Activated CD4-positive, alpha-beta T cell treated with anti-CD3 and anti-CD28 coated beads, Interleukin-10, Interleukin-2, amounts not matched to agents 100 ng/mL and 50 ng/mL, durations not matched to agents 16 hours and 8 hours (primary cell): ENCODE results near the gene MAP7D3.
"Not testable (repeated sequence)": the region's sequence is repeated elsewhere in the genome, so short reads cannot be mapped to it uniquely, and the experiment has no call there.

ENCODE experiments used
- DNase-seq: peaks from one replicate; pipeline ENCODE4 v3.0.0-alpha.2; 2020

MAP7D3 gene

DNA sequence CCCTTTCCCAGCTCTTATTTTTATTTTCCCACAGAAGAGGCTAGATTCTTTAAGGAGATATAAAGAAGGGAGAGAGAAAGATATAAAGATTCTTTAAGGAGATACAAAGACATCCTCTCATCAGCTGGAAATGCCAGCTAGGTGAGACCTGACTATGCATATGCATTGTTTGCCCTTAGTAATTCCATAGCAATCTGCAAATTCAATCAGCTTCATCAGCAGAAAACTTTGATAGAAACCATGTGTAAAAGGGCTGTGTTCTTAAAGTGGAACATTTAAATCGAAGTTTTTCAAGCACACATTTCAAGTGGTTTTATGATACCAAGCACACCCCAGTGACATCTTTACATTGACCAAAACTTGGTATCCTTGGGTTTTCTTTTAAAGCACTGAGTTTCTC, 79.8 kb downstream of the MAP7D3 start:
- DNase-seq = no peak

DNA sequence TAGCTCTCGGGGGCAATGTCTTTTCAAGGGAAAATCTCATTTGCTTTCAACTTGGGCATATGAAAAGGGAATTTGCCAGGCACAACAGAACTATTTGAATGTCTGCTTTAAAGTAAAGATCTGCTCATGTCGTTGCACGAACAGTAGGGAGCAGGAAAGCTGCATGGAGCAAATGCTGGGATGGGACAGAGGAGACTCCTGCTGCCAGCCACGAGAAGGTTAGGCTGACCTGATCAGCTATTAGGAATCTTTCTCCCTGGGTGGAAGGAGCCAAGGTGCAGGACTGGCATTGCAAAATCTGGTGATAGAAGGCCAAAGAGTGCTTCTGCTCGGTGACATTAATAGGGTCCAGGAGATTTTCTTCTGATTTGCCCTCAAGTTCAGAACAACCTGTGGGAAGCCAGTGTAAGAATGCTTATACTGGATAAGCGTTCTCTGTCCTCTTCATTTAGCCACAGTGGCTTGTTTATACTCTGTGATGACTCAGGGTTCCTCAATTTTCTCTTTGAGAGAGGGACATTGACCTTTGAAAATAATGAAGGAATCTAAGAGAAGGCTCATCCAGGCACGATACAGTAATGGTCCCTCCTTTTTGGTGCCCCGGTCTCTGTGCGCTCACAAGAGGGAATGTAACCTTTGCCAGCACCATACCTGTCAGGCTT, 80.9 kb downstream of the MAP7D3 start:
- DNase-seq = no peak

DNA sequence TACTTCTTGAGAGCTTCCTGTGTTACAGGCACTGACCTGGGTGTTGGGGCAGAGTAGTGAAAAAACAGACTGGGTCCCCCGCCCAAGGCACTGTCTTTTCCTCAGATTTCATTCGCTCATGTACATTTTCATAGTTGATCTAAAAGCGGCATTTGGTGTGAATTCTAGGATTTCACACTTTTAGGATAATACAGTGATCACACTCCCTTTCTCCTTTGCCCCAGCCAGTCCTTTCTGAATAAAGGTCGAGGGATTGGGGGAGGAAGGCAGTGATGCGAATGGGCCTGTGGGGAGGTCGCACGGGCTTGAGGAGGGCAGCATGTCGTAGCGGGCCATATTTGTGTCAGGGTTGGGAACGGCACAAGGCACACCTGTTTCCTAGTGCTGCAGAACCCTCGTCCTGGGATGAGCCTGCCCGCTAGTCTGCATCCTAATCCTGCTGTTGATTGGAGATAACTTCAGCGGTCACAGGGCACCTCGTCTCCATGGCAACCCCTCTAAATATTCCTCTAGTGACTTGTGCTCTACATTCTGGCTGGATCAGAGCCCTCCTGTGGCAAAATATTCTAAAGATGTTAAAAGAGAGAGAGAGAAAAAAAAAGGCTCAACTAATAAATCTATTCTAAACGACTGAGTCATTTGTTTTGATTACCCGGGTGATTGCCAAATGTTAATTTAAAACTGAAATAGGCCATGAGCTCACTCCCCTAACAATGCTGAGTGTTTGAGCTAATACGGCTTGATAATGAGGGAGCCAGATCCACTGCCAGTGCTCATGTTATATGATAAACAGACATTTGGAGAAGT, 82.1 kb downstream of the MAP7D3 start:
- no peak for DNase-seq

DNA sequence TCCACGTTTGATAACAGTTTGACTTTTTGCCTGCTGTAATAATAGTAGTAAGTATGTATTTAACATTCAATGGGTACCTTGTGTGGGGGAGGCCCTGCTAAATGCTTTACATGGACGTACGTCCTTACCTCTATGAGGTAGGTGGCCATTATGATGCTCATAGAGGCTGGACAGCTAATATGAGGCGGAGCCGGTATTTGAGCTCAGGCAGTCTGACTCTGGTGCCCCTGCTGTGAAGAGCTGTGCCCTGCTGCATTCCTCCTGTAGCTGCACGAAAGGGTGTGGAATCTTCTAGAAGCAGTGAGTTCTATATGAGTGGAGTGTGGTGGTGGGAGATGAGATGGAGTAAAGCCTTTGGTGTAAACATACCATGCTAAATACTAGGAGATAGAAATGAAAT, 83.2 kb downstream of the MAP7D3 start:
- DNase-seq = not testable (repeated sequence)

DNA sequence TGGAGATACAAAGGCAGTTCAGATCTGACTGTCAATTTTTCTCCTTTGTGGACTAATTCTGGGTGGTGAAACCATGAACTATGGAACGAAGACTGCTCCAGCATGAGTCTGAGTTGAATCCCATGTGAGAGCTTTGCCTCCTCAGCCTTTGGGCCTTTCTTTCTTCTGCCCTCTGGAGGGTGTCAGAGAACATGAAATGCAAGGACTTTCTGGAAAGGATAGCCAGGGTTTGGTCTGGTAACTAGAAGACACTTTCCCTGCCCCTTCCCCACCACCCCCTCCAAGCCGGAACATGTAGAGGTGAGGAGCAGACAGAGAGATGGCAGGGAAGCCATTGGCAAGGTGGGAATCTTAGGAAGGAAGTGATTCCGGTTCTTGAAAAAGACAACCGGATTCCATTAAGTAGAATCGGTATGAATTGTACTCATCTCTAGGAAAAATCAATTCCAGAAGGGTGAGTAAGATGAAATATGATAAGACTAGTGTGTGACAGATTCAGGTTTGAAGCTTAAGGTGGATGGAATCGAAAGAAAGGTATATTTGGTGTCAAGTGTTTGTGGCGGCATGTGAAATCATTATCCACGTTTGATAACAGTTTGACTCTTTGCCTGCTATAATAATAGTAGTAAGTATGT, 84.9 kb downstream of the MAP7D3 start:
- no peak for DNase-seq

DNA sequence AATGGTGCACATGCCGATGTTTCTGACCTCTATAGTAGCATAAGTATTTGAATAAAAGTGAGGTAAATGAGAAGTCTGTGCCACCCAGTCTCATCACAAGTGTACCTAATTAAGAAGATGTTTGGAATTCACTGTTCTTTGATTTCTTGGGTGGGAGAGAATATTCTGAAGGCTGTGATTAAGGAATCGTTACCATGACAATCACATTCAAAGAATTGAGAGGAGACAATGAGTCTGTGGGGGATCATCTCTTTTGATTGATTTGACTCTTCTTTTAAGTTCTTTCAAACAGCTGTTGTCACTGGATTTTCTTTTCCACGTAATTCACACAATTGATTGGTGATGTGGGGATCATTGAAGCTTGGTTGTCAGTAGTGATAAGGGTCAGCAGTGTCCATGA, 85.8 kb downstream of the MAP7D3 start:
- DNase-seq = no peak

DNA sequence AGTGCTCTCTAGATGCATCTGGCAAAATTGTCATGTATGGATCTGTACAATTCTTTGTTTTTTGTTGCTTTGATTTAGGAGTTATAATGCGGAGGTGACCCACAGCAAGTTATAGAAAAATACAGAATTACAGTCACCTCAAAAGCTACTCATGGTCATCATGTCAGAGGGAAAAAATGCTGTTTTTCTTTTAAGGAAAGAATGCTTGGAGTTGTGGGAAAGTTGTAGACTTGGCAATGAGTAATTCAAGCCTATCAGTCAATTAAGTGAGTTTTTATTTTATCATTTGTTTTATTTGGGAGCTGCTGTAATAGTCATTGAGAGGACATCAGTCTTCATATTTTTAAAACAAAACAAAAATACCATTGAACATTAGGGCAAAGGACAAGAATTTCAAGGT, 87.5 kb downstream of the MAP7D3 start:
- DNase-seq = no peak
